Stimulated activated CD4-positive, alpha-beta T cell treated with anti-CD3 and anti-CD28 coated beads, Interleukin-12 subunit alpha, Interleukin-12 subunit beta, amount 100 ng/mL, for 4 hours (primary cell): ENCODE measurements around the gene SMNDC1.

Source experiments
- DNase-seq: peaks from one replicate; pipeline ENCODE4 v3.0.0-alpha.2; 2020

SMNDC1 gene

GRCh38 chr10:110326351-110327032, 21.8 kb upstream of the SMNDC1 start:
- no peak for DNase-seq

GRCh38 chr10:110324805-110325280, 20.1 kb upstream of the SMNDC1 start:
- DNase-seq = no peak

- no peak for DNase-seq
These were observed 19.6 kb upstream of the SMNDC1 start for GRCh38 chr10:110324201-110324804.

- DNase-seq = no peak
These were observed 18.8 kb upstream of the SMNDC1 start for GRCh38 chr10:110323503-110323902.

GRCh38 chr10:110321869-110322620, 17.3 kb upstream of the SMNDC1 start:
- no peak for DNase-seq

GRCh38 chr10:110317866-110318850, 13.4 kb upstream of the SMNDC1 start:
- DNase-seq = no peak

GRCh38 chr10:110313674-110314073, 9.0 kb upstream of the SMNDC1 start:
- no peak for DNase-seq

GRCh38 chr10:110312206-110312605, 7.5 kb upstream of the SMNDC1 start:
- DNase-seq = no peak

- DNase-seq = peak; percentile 36
These were observed 6.7 kb upstream of the SMNDC1 start for GRCh38 chr10:110311357-110311949.

- no peak for DNase-seq
These were observed 6.0 kb upstream of the SMNDC1 start for GRCh38 chr10:110310741-110311140.

- DNase-seq = no peak
These were observed 3.1 kb upstream of the SMNDC1 start for GRCh38 chr10:110307805-110308204.

GRCh38 chr10:110306452-110306768, 1.7 kb upstream of the SMNDC1 start:
- DNase-seq = no peak

GRCh38 chr10:110305767-110306451, 1.2 kb upstream of the SMNDC1 start:
- DNase-seq = no peak

GRCh38 chr10:110304394-110304779, 333 bp downstream of the SMNDC1 start:
- no peak for DNase-seq

GRCh38 chr10:110303681-110304080, 1.0 kb downstream of the SMNDC1 start:
- no peak for DNase-seq

- DNase-seq = no peak
These were observed 4.2 kb downstream of the SMNDC1 start for GRCh38 chr10:110300486-110300986.

GRCh38 chr10:110296966-110297365, 7.8 kb downstream of the SMNDC1 start:
- no peak for DNase-seq

- no peak for DNase-seq
These were observed 17.9 kb downstream of the SMNDC1 start for GRCh38 chr10:110286841-110287240.

GRCh38 chr10:110285501-110285900, 19.2 kb downstream of the SMNDC1 start:
- no peak for DNase-seq

GRCh38 chr10:110284262-110284661, 20.5 kb downstream of the SMNDC1 start:
- no peak for DNase-seq

- peak; percentile 13 for DNase-seq
These were observed 25.2 kb downstream of the SMNDC1 start for GRCh38 chr10:110279407-110279986.
